Stimulated activated CD4-positive, alpha-beta T cell treated with anti-CD3 and anti-CD28 coated beads, Interleukin-4, amount 100 ng/mL, for 24 hours (primary cell): Measurements from ENCODE around the gene ROBO1.

Experiments
- DNase-seq: peaks from one replicate; pipeline ENCODE4 v3.0.0-alpha.2; 2020

Gene ROBO1

GRCh38 chr3:78580681-78581080, 1187.1 kb downstream of the ROBO1 start:
- DNase-seq = no peak

- DNase-seq = no peak
Measured at GRCh38 chr3:78571486-78571885, 1196.3 kb downstream of the ROBO1 start.

GRCh38 chr3:78570496-78570895, 1197.3 kb downstream of the ROBO1 start:
- DNase-seq = no peak

- DNase-seq = no peak
Measured at GRCh38 chr3:78569804-78570203, 1198.0 kb downstream of the ROBO1 start.

GRCh38 chr3:78565712-78566111, 1202.1 kb downstream of the ROBO1 start:
- no peak for DNase-seq

GRCh38 chr3:78562328-78562727, 1205.5 kb downstream of the ROBO1 start:
- DNase-seq = no peak
